Epithelial cell of proximal tubule (primary cell): ENCODE results near the gene P3H3. TPM values are rescaled to one million over a fixed set of nuclear protein-coding genes. Genes with fewer than 3 reads are reported as not detected.

Experiments
- DNase-seq: peaks from one replicate; pipeline ENCODE4 v3.0.0-alpha.2; 2011; ENCODE audit warnings: low read depth
- H3K4me3 ChIP-seq: 2 replicates; pipeline ENCODE4 v1.5.1; 2011; ENCODE audit warnings: low read depth, mild to moderate bottlenecking, low read length
- total RNA-seq: library from RNA; depleted of rRNA; stranded (reverse); fragments of >200 nt; gene quantifications from 2 replicates; pipeline ENCODE4 v1.2.3, GENCODE V29; 2015
- TF ChIP-seq, protein P1 (sequence below): conservative IDR thresholded peaks from 2 replicates; pipeline ENCODE4 v1.5.1; 2012; ENCODE audit warnings: low read depth, mild to moderate bottlenecking, low read length

The P3H3 gene
- total RNA-seq, 1 donor from 2014 or later, result 30.4 TPM

DNA sequence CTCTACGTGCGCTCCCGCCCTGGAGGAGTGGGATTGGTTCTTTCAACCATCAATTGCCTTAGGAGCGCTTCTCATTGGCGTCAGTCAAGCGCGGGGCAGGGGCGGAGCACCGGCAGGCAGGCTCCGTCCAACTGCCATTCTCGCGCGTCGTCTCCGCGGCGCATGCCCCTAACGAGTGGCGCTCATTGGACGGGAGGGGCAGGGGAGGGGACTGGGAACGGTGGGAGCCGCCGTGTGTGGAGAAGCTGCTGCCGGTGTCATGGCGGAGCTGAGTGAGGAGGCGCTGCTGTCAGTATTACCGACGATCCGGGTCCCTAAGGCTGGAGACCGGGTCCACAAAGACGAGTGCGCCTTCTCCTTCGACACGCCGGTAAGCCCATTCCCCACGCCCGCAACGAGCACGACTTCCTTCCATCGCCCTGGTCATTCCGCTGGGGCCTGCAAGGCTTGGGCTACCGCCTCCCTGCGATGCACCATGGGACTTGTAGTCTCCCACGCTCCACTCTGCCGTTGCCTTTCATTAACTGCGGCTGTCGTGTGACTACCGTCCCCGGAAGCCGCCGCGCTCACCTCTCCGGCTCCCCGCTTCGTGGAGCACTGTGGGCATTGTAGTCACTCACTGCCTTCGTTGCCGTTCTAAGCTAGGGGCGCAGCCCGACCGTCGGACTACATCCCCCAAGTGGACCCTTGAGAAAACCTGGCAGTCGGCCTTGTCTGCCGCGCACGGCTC is 23.9 kb downstream of the P3H3 start, which contains the start of gene USP5:
Gene USP5, plus strand, starts transcription at position 230 of the 730 bp plus-strand sequence. Its CDS starts 30 bp downstream, at position 260.
- TF ChIP-seq, protein P1, sequence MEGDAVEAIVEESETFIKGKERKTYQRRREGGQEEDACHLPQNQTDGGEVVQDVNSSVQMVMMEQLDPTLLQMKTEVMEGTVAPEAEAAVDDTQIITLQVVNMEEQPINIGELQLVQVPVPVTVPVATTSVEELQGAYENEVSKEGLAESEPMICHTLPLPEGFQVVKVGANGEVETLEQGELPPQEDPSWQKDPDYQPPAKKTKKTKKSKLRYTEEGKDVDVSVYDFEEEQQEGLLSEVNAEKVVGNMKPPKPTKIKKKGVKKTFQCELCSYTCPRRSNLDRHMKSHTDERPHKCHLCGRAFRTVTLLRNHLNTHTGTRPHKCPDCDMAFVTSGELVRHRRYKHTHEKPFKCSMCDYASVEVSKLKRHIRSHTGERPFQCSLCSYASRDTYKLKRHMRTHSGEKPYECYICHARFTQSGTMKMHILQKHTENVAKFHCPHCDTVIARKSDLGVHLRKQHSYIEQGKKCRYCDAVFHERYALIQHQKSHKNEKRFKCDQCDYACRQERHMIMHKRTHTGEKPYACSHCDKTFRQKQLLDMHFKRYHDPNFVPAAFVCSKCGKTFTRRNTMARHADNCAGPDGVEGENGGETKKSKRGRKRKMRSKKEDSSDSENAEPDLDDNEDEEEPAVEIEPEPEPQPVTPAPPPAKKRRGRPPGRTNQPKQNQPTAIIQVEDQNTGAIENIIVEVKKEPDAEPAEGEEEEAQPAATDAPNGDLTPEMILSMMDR, result no peak
- H3K4me3 ChIP-seq, result peak within 1 kb of the TSS; percentile 97
- peak; percentile 93 for DNase-seq

DNA sequence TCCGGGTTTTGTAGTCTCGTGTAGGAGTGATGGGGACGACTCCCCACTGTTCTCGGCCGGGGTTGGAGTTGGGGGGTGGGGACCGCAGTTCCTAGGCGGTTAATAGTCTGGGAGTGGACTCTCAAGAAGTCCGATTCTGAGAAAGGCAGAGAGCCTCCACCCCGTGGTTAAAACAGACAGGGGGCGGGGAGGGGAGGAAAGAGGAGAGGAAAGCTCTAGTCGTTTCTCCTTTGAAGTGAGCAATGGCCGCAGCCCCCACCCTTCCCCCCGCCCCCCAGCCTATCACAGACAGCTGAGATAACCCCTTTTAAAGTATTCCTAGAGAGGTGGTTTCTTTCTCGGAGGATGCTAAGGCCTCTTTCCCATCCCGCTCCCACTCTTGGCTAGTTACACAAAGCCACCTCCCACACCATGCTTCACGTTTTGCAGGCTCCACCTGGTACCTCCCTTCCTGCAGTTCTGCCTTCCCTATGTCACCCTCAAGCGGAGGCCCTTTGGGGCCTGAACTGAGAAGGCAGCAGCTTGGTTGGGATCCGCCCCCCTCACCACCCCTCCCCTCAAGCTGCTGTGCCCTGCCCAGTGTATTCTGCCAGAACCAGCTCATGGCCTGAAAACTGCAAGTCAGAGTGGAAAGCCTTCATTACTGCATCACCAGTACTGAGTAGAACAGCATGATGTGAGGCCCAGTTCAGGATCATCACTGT is 24.6 kb downstream of the P3H3 start:
- TF ChIP-seq, protein P1, result no peak
- DNase-seq, result no peak
- H3K4me3 ChIP-seq, result peak overlapping the region; percentile 97

DNA sequence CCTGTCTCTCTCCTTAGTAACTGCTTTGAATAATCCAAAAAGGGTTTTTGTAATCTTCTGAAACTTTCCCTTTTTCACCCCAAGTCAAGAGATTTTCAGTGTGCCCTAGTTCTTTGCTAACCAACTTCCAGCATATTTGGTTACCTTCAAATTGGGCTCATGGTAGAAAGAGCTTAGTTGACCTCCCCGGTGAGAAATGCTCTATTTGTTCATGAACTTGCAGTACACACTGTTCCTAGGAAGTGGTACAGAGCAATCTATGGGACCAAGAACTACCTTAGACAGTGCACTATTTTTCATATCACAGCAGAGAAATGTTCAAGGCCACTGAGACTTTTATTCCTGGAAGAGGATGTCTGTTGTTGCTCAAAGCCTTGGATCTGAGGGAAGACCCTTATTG is 25.4 kb downstream of the P3H3 start:
- TF ChIP-seq, protein P1, result no peak
- no peak for DNase-seq
- peak overlapping the region; percentile 97 for H3K4me3 ChIP-seq

DNA sequence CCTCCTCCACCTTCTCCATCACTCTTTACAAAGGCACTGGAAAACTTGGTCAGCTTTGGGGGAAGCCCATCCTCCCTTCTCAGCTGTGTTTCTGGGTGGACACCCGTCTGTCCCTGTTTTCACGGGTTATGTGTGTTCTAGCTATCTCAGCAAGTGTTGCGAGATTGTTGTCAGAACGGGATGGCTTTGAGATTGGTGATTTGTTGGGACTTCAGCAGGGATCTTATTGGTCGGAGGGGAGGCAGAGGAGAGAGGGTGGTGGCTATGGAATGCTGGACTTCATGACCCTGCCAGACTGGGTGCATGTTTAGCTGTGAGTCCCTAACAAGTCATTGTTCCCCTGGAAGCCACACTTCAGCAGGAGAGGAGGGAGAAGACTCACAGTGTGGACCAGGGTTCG is 25.8 kb downstream of the P3H3 start:
- no peak overlapping the region for H3K4me3 ChIP-seq
- TF ChIP-seq, protein P1, result no peak
- DNase-seq, result no peak

DNA sequence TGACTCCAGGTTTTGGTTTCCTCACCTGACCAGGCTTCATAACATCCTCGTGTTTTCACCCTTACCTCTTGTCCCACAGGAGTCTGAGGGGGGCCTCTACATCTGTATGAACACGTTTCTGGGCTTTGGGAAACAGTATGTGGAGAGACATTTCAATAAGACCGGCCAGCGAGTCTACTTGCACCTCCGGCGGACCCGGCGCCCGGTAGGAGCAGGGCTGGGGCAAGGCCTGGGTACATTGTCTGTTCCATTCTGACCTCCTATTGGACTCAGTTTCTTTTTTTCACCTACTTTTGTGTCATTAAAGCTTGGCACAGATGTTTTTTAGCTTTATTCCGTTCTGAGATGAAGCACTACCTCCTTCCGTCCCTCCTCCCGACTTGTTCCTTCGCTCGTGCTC is 27.1 kb downstream of the P3H3 start:
- H3K4me3 ChIP-seq, result no peak overlapping the region
- no peak for DNase-seq
- TF ChIP-seq, protein P1, result no peak

DNA sequence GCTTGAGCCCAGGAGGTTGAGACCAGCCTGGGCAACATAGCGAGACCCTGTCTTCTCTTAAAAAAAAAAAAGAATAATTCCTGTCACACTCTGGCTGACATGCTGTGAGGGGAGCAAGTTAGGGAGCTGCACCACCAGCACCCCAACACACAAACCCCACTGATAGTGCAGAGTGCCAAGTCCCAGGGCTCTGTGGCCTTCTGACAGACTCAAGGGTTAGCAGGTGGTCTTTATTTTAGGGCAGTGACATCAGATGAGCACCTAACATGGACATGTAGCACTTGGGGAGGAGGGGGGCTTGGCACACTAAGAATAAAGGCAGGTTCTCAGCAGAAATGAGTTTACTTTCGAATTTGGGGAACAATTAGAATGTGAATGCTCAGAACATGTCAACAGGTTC is 30.6 kb downstream of the P3H3 start:
- no peak overlapping the region for H3K4me3 ChIP-seq
- TF ChIP-seq, protein P1, result no peak
- DNase-seq, result no peak

DNA sequence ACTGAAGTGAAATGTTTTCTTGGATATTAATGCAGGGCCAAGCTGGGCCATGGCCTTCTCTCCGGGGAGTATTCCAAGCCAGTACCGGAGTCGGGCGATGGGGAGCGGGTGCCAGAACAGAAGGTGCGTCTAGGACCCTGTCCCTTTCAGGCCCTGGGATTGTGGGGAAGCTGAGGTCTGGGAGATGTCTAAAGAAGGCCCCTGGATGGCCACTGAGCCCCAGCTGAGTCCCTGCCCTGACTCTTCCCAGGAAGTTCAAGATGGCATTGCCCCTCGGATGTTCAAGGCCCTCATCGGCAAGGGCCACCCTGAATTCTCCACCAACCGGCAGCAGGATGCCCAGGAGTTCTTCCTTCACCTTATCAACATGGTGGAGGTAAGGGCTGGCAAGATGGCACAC is 31.9 kb downstream of the P3H3 start:
- TF ChIP-seq, protein P1, result no peak
- no peak for DNase-seq
- no peak overlapping the region for H3K4me3 ChIP-seq
